A549 (cell line): Measurements from ENCODE around the gene NME3. TPM values are rescaled to one million over a fixed set of nuclear protein-coding genes. Genes with fewer than 3 reads are reported as not detected.

Experiments used
- ATAC-seq, 2 experiments: fragments of 200-7000 bp in 1 of 2; fragments of >200 bp in 1 of 2; cut with Nextera tagmentation in 1 of 2; cut with Tn5 transposase in 1 of 2; 3 replicates each; pipeline versions ENCODE4 v1.8.0 to v1.9.1; 2018 to 2020; ENCODE audit warnings: mild to moderate bottlenecking in 1 of 2, moderate library complexity in 1 of 2
- CTCF ChIA-PET: fragments of 300-600 bp; sonication (Branson Sonifier 250); formaldehyde crosslinking; extraction: SDS; loops from one replicate; lab custom pipeline; 2021; ENCODE audit warnings: antibody characterized with exemption, inconsistent platforms; lab: Yijun Ruan, JAX
- POLR2A ChIA-PET: fragments of 350-600 bp; formaldehyde crosslinking; extraction: SDS; loops from one replicate; lab custom pipeline; 2021; ENCODE audit warnings: antibody characterized with exemption, inconsistent platforms; lab: Yijun Ruan, JAX
- DNase-seq, 2 experiments: peaks; one replicate each; pipeline versions ENCODE4 v3.0.0 to v3.0.0-alpha.2; 2011 to 2016; ENCODE audit warnings: low read depth in 1 of 2, low spot score in 1 of 2
- FAIRE-seq: peaks from 2 replicates; lab custom pipeline; 2011; peaks lifted over from hg19 to GRCh38; lab: Jason Lieb, UNC
- H3K27ac ChIP-seq, 2 experiments: fragments of >200 bp; sonication (Bioruptor Twin); formaldehyde crosslinking; 3 replicates each; pipeline ENCODE4 v1.5.1; 2016 to 2017
- H3K4me1 ChIP-seq: fragments of >200 bp; sonication (Bioruptor Twin); formaldehyde crosslinking; 3 replicates; pipeline ENCODE4 v1.6.1; 2016
- H3K4me2 ChIP-seq: fragments of >200 bp; sonication (Bioruptor Twin); formaldehyde crosslinking; 3 replicates; pipeline ENCODE4 v1.6.1; 2016
- H3K4me3 ChIP-seq: fragments of >200 bp; sonication (Bioruptor Twin); formaldehyde crosslinking; 3 replicates; pipeline ENCODE4 v1.5.1; 2016
- H3K9me3 ChIP-seq: fragments of >200 bp; sonication (Bioruptor Twin); formaldehyde crosslinking; 3 replicates; pipeline ENCODE4 v1.6.1; 2016
- ATOH8 ChIP-seq: fragments of 250-450 bp; sonication (Bioruptor Pico); IDR thresholded peaks from 2 replicates; pipeline ENCODE4 v1.5.0; 2020; ENCODE audit warnings: low read depth, mild to moderate bottlenecking, moderate library complexity
- BCL3 ChIP-seq: fragments of >200 bp; sonication (Bioruptor Twin); formaldehyde crosslinking; IDR thresholded peaks from 3 replicates; pipeline ENCODE4 v1.6.1; 2016
- CBX2 ChIP-seq: fragments of 200-600 bp; sonication (generic); IDR thresholded peaks from 2 replicates; pipeline ENCODE4 v1.6.1; 2016; ENCODE audit warnings: low read depth, mild to moderate bottlenecking, borderline replicate concordance
- CEBPB ChIP-seq, 2 experiments: fragments of >200 bp in 1 of 2; sonication (Bioruptor Twin) in 1 of 2; formaldehyde crosslinking in 1 of 2; IDR thresholded peaks; 2 replicates each; pipeline ENCODE4 v1.6.1; 2012 to 2016
- CHD4 ChIP-seq: fragments of 200-600 bp; sonication (generic); IDR thresholded peaks from 2 replicates; pipeline ENCODE4 v1.6.1; 2016; ENCODE audit warnings: antibody characterized with exemption, mild to moderate bottlenecking, borderline replicate concordance
- EHF ChIP-seq: fragments of 250-450 bp; sonication (Bioruptor Pico); IDR thresholded peaks from 2 replicates; pipeline ENCODE4 v1.5.0; 2020; ENCODE audit warnings: mild to moderate bottlenecking
- FOXS1 ChIP-seq: fragments of 250-450 bp; sonication (Bioruptor Pico); IDR thresholded peaks from 2 replicates; pipeline ENCODE4 v1.5.0; 2020; ENCODE audit warnings: mild to moderate bottlenecking, moderate library complexity
- GATA3 ChIP-seq: IDR thresholded peaks from 2 replicates; pipeline ENCODE4 v1.6.1; 2012; ENCODE audit warnings: borderline replicate concordance
- HES2 ChIP-seq: fragments of >200 bp; sonication (Bioruptor Twin); formaldehyde crosslinking; IDR thresholded peaks from 2 replicates; pipeline ENCODE4 v1.6.1; 2016
- HOXA7 ChIP-seq: fragments of 250-450 bp; sonication (Bioruptor Pico); IDR thresholded peaks from 2 replicates; pipeline ENCODE4 v1.5.0; 2020; ENCODE audit warnings: mild to moderate bottlenecking, moderate library complexity
- HOXB5 ChIP-seq: fragments of 250-450 bp; sonication (Bioruptor Pico); IDR thresholded peaks from 2 replicates; pipeline ENCODE4 v1.5.0; 2020; ENCODE audit warnings: mild to moderate bottlenecking, moderate library complexity
- JUNB ChIP-seq: fragments of >200 bp; sonication (Bioruptor Twin); formaldehyde crosslinking; IDR thresholded peaks from 2 replicates; pipeline ENCODE4 v1.6.1; 2016
- KDM1A ChIP-seq: fragments of 200-600 bp; sonication (generic); IDR thresholded peaks from 2 replicates; pipeline ENCODE4 v1.6.1; 2016; ENCODE audit warnings: low read depth, mild to moderate bottlenecking
- KDM5A ChIP-seq: fragments of 200-600 bp; sonication (generic); IDR thresholded peaks from 2 replicates; pipeline ENCODE4 v1.6.1; 2016; ENCODE audit warnings: antibody characterized with exemption, mild to moderate bottlenecking
- MAX ChIP-seq: IDR thresholded peaks from 2 replicates; pipeline ENCODE4 v1.6.1; 2012
- MAZ ChIP-seq: fragments of 150-350 bp; IDR thresholded peaks from 2 replicates; pipeline ENCODE4 v1.6.1; 2014; ENCODE audit warnings: antibody characterized with exemption, low read depth, low read length, borderline replicate concordance
- NR3C1 ChIP-seq: fragments of >200 bp; sonication (Bioruptor Twin); formaldehyde crosslinking; IDR thresholded peaks from 3 replicates; pipeline ENCODE4 v1.6.1; 2017
- POLR2AphosphoS2 ChIP-seq: conservative IDR thresholded peaks from 2 replicates; pipeline ENCODE4 v1.6.1; 2012; ENCODE audit warnings: low read length, improper control_type of control experiment, inconsistent platforms
- RCOR1 ChIP-seq: fragments of 150-350 bp; IDR thresholded peaks from 2 replicates; pipeline ENCODE4 v1.6.1; 2014; ENCODE audit warnings: antibody characterized with exemption, low read length, low read depth
- REST ChIP-seq: fragments of 200-600 bp; sonication (generic); IDR thresholded peaks from 2 replicates; pipeline ENCODE4 v1.6.1; 2016; ENCODE audit warnings: antibody characterized with exemption, mild to moderate bottlenecking, moderate library complexity
- SMC3 ChIP-seq: fragments of >200 bp; sonication (Bioruptor Twin); formaldehyde crosslinking; IDR thresholded peaks from 3 replicates; pipeline ENCODE4 v1.6.1; 2018; ENCODE audit warnings: inconsistent platforms
- ZC3H11A ChIP-seq: fragments of 450-650 bp; IDR thresholded peaks from 2 replicates; pipeline ENCODE4 v1.6.1; 2014; ENCODE audit warnings: antibody characterized with exemption, mild to moderate bottlenecking
- ZFP36 ChIP-seq: fragments of 450-650 bp; IDR thresholded peaks from 2 replicates; pipeline ENCODE4 v1.6.1; 2014; ENCODE audit warnings: borderline replicate concordance; ENCODE audit not compliant: partially characterized antibody
- ZSCAN20 ChIP-seq: fragments of 250-450 bp; sonication (Bioruptor Pico); IDR thresholded peaks from 2 replicates; pipeline ENCODE4 v1.8.0; 2022; ENCODE audit warnings: mild to moderate bottlenecking, moderate library complexity
- WGBS: methylation state at CpG from one replicate; pipeline ENCODE4 v1.1.6; 2017; ENCODE audit errors: missing lambda C conversion rate; 5-methylcytosine and 5-hydroxymethylcytosine counted together
- polyA plus RNA-seq, 4 experiments: library from polyadenylated mRNA; depleted of rRNA in 3 of 4; stranded (reverse); fragments of >200 nt; fragmentation: RNase III in 1 of 4; extraction: RNeasy Plus Mini Kit Qiagen cat#74134 plus additional on column Dnase treatment in 1 of 4; gene quantifications; 2 replicates in 3 of 4; 3 replicates in 1 of 4; pipeline ENCODE4 v1.2.3, GENCODE V29; 2011 to 2017

The NME3 gene
- polyA plus RNA-seq, 2 of the 4 experiments (the other 2 are of a cell fraction), result 15.2 to 49.9 TPM

- no peak for TF ChIP-seq ATOH8 (CRISPR knock-in tag)
- no peak overlapping the region for H3K27ac ChIP-seq
- no peak overlapping the region for H3K4me2 ChIP-seq
- POLR2A ChIA-PET, result no interaction called here
- 93% methylated on average over 15 of the region's 15 CpGs for WGBS
- CTCF ChIA-PET, result no interaction called here
- ATAC-seq, result no peak
- DNase-seq, result no peak
- H3K9me3 ChIP-seq, result no peaks in the 10 kb centered on the region
- no peak for FAIRE-seq
- no peak overlapping the region for H3K4me3 ChIP-seq
- H3K4me1 ChIP-seq, result no peaks in the 10 kb centered on the region
Observed at GRCh38 chr16:1819611-1820010, 48.3 kb upstream of the NME3 start.

- ChIA-PET CTCF (no interaction called here), POLR2A (no interaction called here)
- WGBS, result 96% methylated on average over 22 of the region's 35 CpGs
- no peaks in the 10 kb centered on the region for H3K9me3 ChIP-seq
- no peak overlapping the region for H3K4me2 ChIP-seq
- no peaks in the 10 kb centered on the region for H3K4me1 ChIP-seq
- DNase-seq, result no peak
- no peak for TF ChIP-seq SMC3
- TF ChIP-seq BCL3, result no peak
- TF ChIP-seq REST, result no peak
- TF ChIP-seq KDM5A, result no peak
- TF ChIP-seq NR3C1, result no peak
- TF ChIP-seq HOXA7 (CRISPR knock-in tag), result no peak
- no peak for TF ChIP-seq KDM1A
- no peak for TF ChIP-seq CBX2
- TF ChIP-seq GATA3, result no peak
- TF ChIP-seq HOXB5 (CRISPR knock-in tag), result no peak
- TF ChIP-seq POLR2AphosphoS2, result no peak
- no peak for TF ChIP-seq JUNB
- TF ChIP-seq MAZ, result no peak
- no peak for TF ChIP-seq CEBPB (IDR thresholded peaks at IDR 0.05)
- no peak for TF ChIP-seq FOXS1
- TF ChIP-seq RCOR1, result no peak
- ATAC-seq, result no peak
- H3K4me3 ChIP-seq, result no peak overlapping the region
- no peak overlapping the region for H3K27ac ChIP-seq
- no peak for FAIRE-seq
Observed at GRCh38 chr16:1818873-1819525, 47.7 kb upstream of the NME3 start.

- Histone ChIP-seq H3K4me2 (no peak overlapping the region), H3K27ac (no peak overlapping the region), H3K4me1 (no peaks in the 10 kb centered on the region), H3K9me3 (no peaks in the 10 kb centered on the region), H3K4me3 (no peak overlapping the region)
- FAIRE-seq, result no peak
- no peak for ATAC-seq
- ChIA-PET CTCF (no interaction called here), POLR2A (no interaction called here)
- DNase-seq, result no peak
- WGBS, result 89% methylated on average over 20 of the region's 27 CpGs
- TF ChIP-seq HES2, result no peak
- TF ChIP-seq ZFP36, result no peak
- no peak for TF ChIP-seq REST
- no peak for TF ChIP-seq ZC3H11A
- TF ChIP-seq ZSCAN20, result no peak
- no peak for TF ChIP-seq CHD4
- TF ChIP-seq MAX, result no peak
- TF ChIP-seq EHF, result no peak
- TF ChIP-seq HOXA7 (CRISPR knock-in tag), result no peak
Observed at GRCh38 chr16:1818204-1818872, 47.0 kb upstream of the NME3 start.
